Measurements from ENCODE around the gene CKLF. TPM values are rescaled to one million over a fixed set of nuclear protein-coding genes. Genes with fewer than 3 reads are reported as not detected.

The CKLF gene
- total RNA-seq, 2 donors from 2014 or later = 22.5 to 40.7 TPM

- no peaks in the 10 kb centered on the region for H3K9me3 Mint-ChIP-seq
- Histone ChIP-seq H3K4me3 (ENCODE audit: low read length) (no peak overlapping the region), H3K27me3 (ENCODE audit: control insufficient read depth, insufficient read depth, low read length, poor library complexity, severe bottlenecking) (no peaks in the 10 kb centered on the region), H3K9ac (ENCODE audit: extremely low read depth, low read length, poor library complexity, severe bottlenecking) (no peak overlapping the region), H3K36me3 (ENCODE audit: control insufficient read depth, insufficient read depth, low read length) (no peaks in the 10 kb centered on the region), H3K9me3 (ENCODE audit: control insufficient read depth, low read length) (no peaks in the 10 kb centered on the region), H3K4me1 (ENCODE audit: control insufficient read depth, insufficient read depth, low read length) (no peaks in the 10 kb centered on the region), H3K27ac (ENCODE audit: low read depth, low read length) (no peak overlapping the region)
- no peak overlapping the region for H3K4me3 Mint-ChIP-seq
- 83 to 89% methylated on average over 5 to 6 of the region's 6 CpGs for WGBS, 2 experiments (ENCODE audit: insufficient coverage in 1 of 2, insufficient read length in 1 of 2)
- peaks cover 19% of the 10 kb centered on the region for H3K36me3 Mint-ChIP-seq (ENCODE audit: low read depth)
- DNase-seq = peak; percentile 54
- H3K4me1 Mint-ChIP-seq = peaks cover 3% of the 10 kb centered on the region
- no peak overlapping the region for H3K27ac Mint-ChIP-seq
- H3K27me3 Mint-ChIP-seq (ENCODE audit: insufficient read depth) = no peaks in the 10 kb centered on the region
- TF ChIP-seq CTCF (conservative IDR thresholded peaks at IDR 0.05) = peak; percentile 38
Measured at GRCh38 chr16:66524601-66525164, 27.7 kb upstream of the CKLF start.

GRCh38 chr16:66525396-66526180, 26.8 kb upstream of the CKLF start:
- no peaks in the 10 kb centered on the region for H3K27me3 Mint-ChIP-seq (ENCODE audit: insufficient read depth)
- no peak for TF ChIP-seq CTCF (conservative IDR thresholded peaks at IDR 0.05)
- Histone ChIP-seq H3K4me1 (ENCODE audit: control insufficient read depth, insufficient read depth, low read length) (no peaks in the 10 kb centered on the region), H3K9me3 (ENCODE audit: control insufficient read depth, low read length) (no peaks in the 10 kb centered on the region), H3K27ac (ENCODE audit: low read depth, low read length) (no peak overlapping the region), H3K27me3 (ENCODE audit: control insufficient read depth, insufficient read depth, low read length, poor library complexity, severe bottlenecking) (no peaks in the 10 kb centered on the region), H3K4me3 (ENCODE audit: low read length) (no peak overlapping the region), H3K36me3 (ENCODE audit: control insufficient read depth, insufficient read depth, low read length) (no peaks in the 10 kb centered on the region), H3K9ac (ENCODE audit: extremely low read depth, low read length, poor library complexity, severe bottlenecking) (no peak overlapping the region)
- no peak overlapping the region for H3K4me3 Mint-ChIP-seq
- H3K36me3 Mint-ChIP-seq (ENCODE audit: low read depth) = peaks cover 22% of the 10 kb centered on the region
- no peak overlapping the region for H3K27ac Mint-ChIP-seq
- no peak for DNase-seq
- no peaks in the 10 kb centered on the region for H3K9me3 Mint-ChIP-seq
- peaks cover 3% of the 10 kb centered on the region for H3K4me1 Mint-ChIP-seq
- WGBS, 2 experiments (ENCODE audit: insufficient coverage in 1 of 2, insufficient read length in 1 of 2) = 91 to 100% methylated on average over 5 to 9 of the region's 9 CpGs

GRCh38 chr16:66528294-66528693, 24.1 kb upstream of the CKLF start:
- WGBS, 2 experiments (ENCODE audit: insufficient coverage in 1 of 2, insufficient read length in 1 of 2) = 90 to 94% methylated on average over 5 of the region's 5 CpGs
- Histone ChIP-seq H3K9me3 (ENCODE audit: control insufficient read depth, low read length) (no peaks in the 10 kb centered on the region), H3K4me3 (ENCODE audit: low read length) (no peak overlapping the region), H3K4me1 (ENCODE audit: control insufficient read depth, insufficient read depth, low read length) (no peaks in the 10 kb centered on the region), H3K27ac (ENCODE audit: low read depth, low read length) (no peak overlapping the region), H3K36me3 (ENCODE audit: control insufficient read depth, insufficient read depth, low read length) (no peaks in the 10 kb centered on the region), H3K9ac (ENCODE audit: extremely low read depth, low read length, poor library complexity, severe bottlenecking) (no peak overlapping the region), H3K27me3 (ENCODE audit: control insufficient read depth, insufficient read depth, low read length, poor library complexity, severe bottlenecking) (no peaks in the 10 kb centered on the region)
- Mint-ChIP-seq H3K9me3 (no peaks in the 10 kb centered on the region), H3K4me1 (peaks cover 3% of the 10 kb centered on the region), H3K4me3 (no peak overlapping the region), H3K27ac (no peak overlapping the region), H3K36me3 (ENCODE audit: low read depth) (peaks cover 29% of the 10 kb centered on the region), H3K27me3 (ENCODE audit: insufficient read depth) (no peaks in the 10 kb centered on the region)
- no peak for TF ChIP-seq CTCF (conservative IDR thresholded peaks at IDR 0.05)
- peak; percentile 35 for DNase-seq

Data from endodermal cell (in vitro differentiated cells).